COR-L47 (cell line): ENCODE data around the gene B4GALT2.

Source experiments
- DNase-seq: peaks from one replicate; lab custom pipeline; 2025; lab: John Stamatoyannopoulos, UW

Gene B4GALT2

GRCh38 chr1:43946236-43947060, 32.6 kb upstream of the B4GALT2 start, which contains the start of gene IPO13:
Gene IPO13, plus strand, starts transcription at chr1:43946950. Its CDS starts 651 bp downstream, at chr1:43947601.
- peak; percentile 73 for DNase-seq

- DNase-seq, result no peak
Observed at GRCh38 chr1:43947061-43947873, 31.7 kb upstream of the B4GALT2 start.

- DNase-seq, result no peak
Observed at GRCh38 chr1:43947874-43948437, 31.1 kb upstream of the B4GALT2 start.

- DNase-seq, result no peak
Observed at GRCh38 chr1:43949678-43950077, 29.3 kb upstream of the B4GALT2 start.

GRCh38 chr1:43951021-43951985, 27.7 kb upstream of the B4GALT2 start:
- DNase-seq, result no peak

- peak; percentile 84 for DNase-seq
Observed at GRCh38 chr1:43952731-43953346, 26.2 kb upstream of the B4GALT2 start.

GRCh38 chr1:43953361-43953760, 25.6 kb upstream of the B4GALT2 start:
- DNase-seq, result no peak

- no peak for DNase-seq
Observed at GRCh38 chr1:43954036-43954435, 25.0 kb upstream of the B4GALT2 start.

GRCh38 chr1:43956234-43956633, 22.8 kb upstream of the B4GALT2 start:
- no peak for DNase-seq

GRCh38 chr1:43957407-43958040, 21.5 kb upstream of the B4GALT2 start:
- DNase-seq, result no peak

GRCh38 chr1:43958351-43959255, 20.4 kb upstream of the B4GALT2 start:
- no peak for DNase-seq

GRCh38 chr1:43960798-43961197, 18.2 kb upstream of the B4GALT2 start:
- DNase-seq, result no peak

- no peak for DNase-seq
Observed at GRCh38 chr1:43961692-43962091, 17.3 kb upstream of the B4GALT2 start.

- DNase-seq, result no peak
Observed at GRCh38 chr1:43962324-43962723, 16.7 kb upstream of the B4GALT2 start.

GRCh38 chr1:43963006-43963405, 16.0 kb upstream of the B4GALT2 start:
- no peak for DNase-seq

GRCh38 chr1:43963890-43964289, 15.1 kb upstream of the B4GALT2 start:
- DNase-seq, result no peak

- DNase-seq, result no peak
Observed at GRCh38 chr1:43965316-43965715, 13.7 kb upstream of the B4GALT2 start.

GRCh38 chr1:43968348-43968948, 10.6 kb upstream of the B4GALT2 start:
- no peak for DNase-seq

- no peak for DNase-seq
Observed at GRCh38 chr1:43969416-43969745, 9.6 kb upstream of the B4GALT2 start.
